Measurements from ENCODE around the gene MAML1.
A peak's percentile ranks its signal among the peaks of the same experiment; 100 is the strongest.

The MAML1 gene

GRCh38 chr5:179800696-179801201 is 68.1 kb downstream of the MAML1 start:
- Histone ChIP-seq H3K36me3 (ENCODE audit: control insufficient read depth, insufficient read depth, low read length) (peaks cover 59% of the 10 kb centered on the region), H3K4me1 (ENCODE audit: control insufficient read depth, insufficient read depth, low read length, poor library complexity, severe bottlenecking) (peaks cover 22% of the 10 kb centered on the region), H3K9me3 (ENCODE audit: control insufficient read depth, low read length) (no peaks in the 10 kb centered on the region), H3K4me3 (ENCODE audit: extremely low read depth, insufficient read depth, low read length, poor library complexity, severe bottlenecking) (no peak overlapping the region), H3K27ac (ENCODE audit: low read depth, low read length, severe bottlenecking) (no peak overlapping the region)
- WGBS, 2 experiments (ENCODE audit: insufficient coverage in 2 of 2): 94 to 98% methylated on average over 10 to 12 of the region's 12 CpGs

GRCh38 chr5:179801304-179802206 is 68.9 kb downstream of the MAML1 start:
- Histone ChIP-seq H3K36me3 (ENCODE audit: control insufficient read depth, insufficient read depth, low read length) (peaks cover 57% of the 10 kb centered on the region), H3K9me3 (ENCODE audit: control insufficient read depth, low read length) (no peaks in the 10 kb centered on the region), H3K27ac (ENCODE audit: low read depth, low read length, severe bottlenecking) (no peak overlapping the region), H3K4me3 (ENCODE audit: extremely low read depth, insufficient read depth, low read length, poor library complexity, severe bottlenecking) (no peak overlapping the region), H3K4me1 (ENCODE audit: control insufficient read depth, insufficient read depth, low read length, poor library complexity, severe bottlenecking) (peaks cover 22% of the 10 kb centered on the region)
- WGBS, 2 experiments (ENCODE audit: insufficient coverage in 2 of 2): 79 to 85% methylated on average over 52 to 64 of the region's 67 CpGs

DNA sequence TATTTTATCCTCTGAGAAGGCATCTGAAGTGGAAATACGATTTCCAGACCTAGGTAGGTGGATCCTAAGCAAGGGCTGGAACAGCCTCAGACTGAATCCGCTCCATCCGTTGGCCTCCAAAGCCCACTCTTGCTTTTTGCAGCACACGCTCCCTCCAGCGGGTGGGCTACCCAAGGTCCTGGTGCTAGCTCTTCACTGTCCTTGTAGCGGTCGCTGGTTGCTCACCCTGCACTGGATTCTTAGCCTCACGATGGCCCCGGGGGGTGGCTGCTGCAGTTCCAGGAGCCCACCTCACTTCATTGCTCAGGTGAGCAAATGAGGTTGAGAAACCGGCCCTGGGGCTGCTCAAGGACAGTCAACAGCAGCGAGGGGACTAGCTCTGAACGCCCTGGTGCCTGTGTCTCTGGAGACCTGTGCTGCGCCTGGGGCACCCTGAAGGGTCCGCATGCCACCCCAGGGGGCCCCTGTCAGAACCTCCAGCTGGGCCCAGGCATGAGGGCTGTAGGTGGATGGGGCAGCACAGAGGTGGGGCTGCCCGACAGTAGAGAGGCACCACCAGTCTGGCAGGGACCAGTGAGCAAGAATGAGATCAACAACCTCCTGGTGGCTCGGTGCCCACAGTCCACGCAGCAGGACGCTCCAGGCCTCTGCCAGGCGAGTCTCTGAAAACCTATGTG is 69.7 kb downstream of the MAML1 start:
- Histone ChIP-seq H3K36me3 (ENCODE audit: control insufficient read depth, insufficient read depth, low read length) (peaks cover 49% of the 10 kb centered on the region), H3K4me3 (ENCODE audit: extremely low read depth, insufficient read depth, low read length, poor library complexity, severe bottlenecking) (no peak overlapping the region), H3K9me3 (ENCODE audit: control insufficient read depth, low read length) (no peaks in the 10 kb centered on the region), H3K4me1 (ENCODE audit: control insufficient read depth, insufficient read depth, low read length, poor library complexity, severe bottlenecking) (peaks cover 18% of the 10 kb centered on the region), H3K27ac (ENCODE audit: low read depth, low read length, severe bottlenecking) (no peak overlapping the region)
- WGBS, 2 experiments (ENCODE audit: insufficient coverage in 2 of 2): 91 to 92% methylated on average over 19 of the region's 19 CpGs

DNA sequence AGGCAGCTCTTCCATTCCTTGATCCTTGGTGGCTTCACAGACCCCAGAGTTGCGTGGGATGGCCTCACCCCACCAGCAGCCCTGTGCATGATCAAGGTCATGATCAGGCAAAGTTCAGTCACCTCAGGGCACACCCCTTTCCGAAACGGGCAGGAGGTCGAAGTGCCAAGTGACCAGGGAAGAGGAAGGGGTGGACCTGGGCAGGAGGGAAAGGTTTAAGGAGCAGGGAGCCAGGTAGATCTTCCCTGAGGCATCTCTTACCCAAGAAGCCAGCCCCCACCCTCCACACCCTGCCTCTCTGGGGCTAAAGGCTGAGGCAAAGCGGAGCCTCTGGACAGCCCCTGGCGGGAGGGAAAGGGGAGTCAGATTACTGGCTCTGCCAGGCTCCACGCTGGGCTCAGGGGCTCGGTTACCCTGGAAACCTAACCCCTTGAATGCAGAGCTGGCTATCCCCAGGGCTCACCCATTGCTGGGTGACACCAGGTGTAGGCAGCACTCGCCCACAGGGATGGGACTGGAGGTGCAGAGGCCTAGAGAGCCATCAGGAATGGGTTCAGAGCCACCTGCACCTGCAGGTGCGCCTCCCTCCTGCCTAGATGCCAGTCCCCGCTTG is 70.4 kb downstream of the MAML1 start:
- Histone ChIP-seq H3K4me1 (ENCODE audit: control insufficient read depth, insufficient read depth, low read length, poor library complexity, severe bottlenecking) (peaks cover 18% of the 10 kb centered on the region), H3K36me3 (ENCODE audit: control insufficient read depth, insufficient read depth, low read length) (peaks cover 43% of the 10 kb centered on the region), H3K9me3 (ENCODE audit: control insufficient read depth, low read length) (no peaks in the 10 kb centered on the region), H3K27ac (ENCODE audit: low read depth, low read length, severe bottlenecking) (no peak overlapping the region), H3K4me3 (ENCODE audit: extremely low read depth, insufficient read depth, low read length, poor library complexity, severe bottlenecking) (no peak overlapping the region)
- WGBS, 2 experiments (ENCODE audit: insufficient coverage in 2 of 2): 65 to 78% methylated on average over 8 to 9 of the region's 11 CpGs

- Histone ChIP-seq H3K4me3 (ENCODE audit: extremely low read depth, insufficient read depth, low read length, poor library complexity, severe bottlenecking) (peak overlapping the region; percentile 11), H3K9me3 (ENCODE audit: control insufficient read depth, low read length) (no peaks in the 10 kb centered on the region), H3K36me3 (ENCODE audit: control insufficient read depth, insufficient read depth, low read length) (peaks cover 34% of the 10 kb centered on the region), H3K4me1 (ENCODE audit: control insufficient read depth, insufficient read depth, low read length, poor library complexity, severe bottlenecking) (peaks cover 18% of the 10 kb centered on the region), H3K27ac (ENCODE audit: low read depth, low read length, severe bottlenecking) (no peak overlapping the region)
- 80 to 87% methylated on average over 15 to 18 of the region's 18 CpGs for WGBS, 2 experiments (ENCODE audit: insufficient coverage in 2 of 2)
Measured at GRCh38 chr5:179803651-179804554, 71.3 kb downstream of the MAML1 start.

GRCh38 chr5:179804555-179804947 is 71.9 kb downstream of the MAML1 start:
- no peak overlapping the region for H3K27ac ChIP-seq (ENCODE audit: low read depth, low read length, severe bottlenecking)
- H3K9me3 ChIP-seq (ENCODE audit: control insufficient read depth, low read length): no peaks in the 10 kb centered on the region
- H3K36me3 ChIP-seq (ENCODE audit: control insufficient read depth, insufficient read depth, low read length): peaks cover 30% of the 10 kb centered on the region
- H3K4me3 ChIP-seq (ENCODE audit: extremely low read depth, insufficient read depth, low read length, poor library complexity, severe bottlenecking): no peak overlapping the region
- peaks cover 18% of the 10 kb centered on the region for H3K4me1 ChIP-seq (ENCODE audit: control insufficient read depth, insufficient read depth, low read length, poor library complexity, severe bottlenecking)
- 98 to 99% methylated on average over 8 of the region's 8 CpGs for WGBS, 2 experiments (ENCODE audit: insufficient coverage in 2 of 2)

GRCh38 chr5:179805070-179805528 is 72.5 kb downstream of the MAML1 start:
- Histone ChIP-seq H3K4me3 (ENCODE audit: extremely low read depth, insufficient read depth, low read length, poor library complexity, severe bottlenecking) (peak overlapping the region; percentile 70), H3K4me1 (ENCODE audit: control insufficient read depth, insufficient read depth, low read length, poor library complexity, severe bottlenecking) (peaks cover 18% of the 10 kb centered on the region), H3K27ac (ENCODE audit: low read depth, low read length, severe bottlenecking) (no peak overlapping the region), H3K9me3 (ENCODE audit: control insufficient read depth, low read length) (no peaks in the 10 kb centered on the region), H3K36me3 (ENCODE audit: control insufficient read depth, insufficient read depth, low read length) (peaks cover 24% of the 10 kb centered on the region)
- WGBS, 2 experiments (ENCODE audit: insufficient coverage in 2 of 2): 66 to 75% methylated on average over 9 of the region's 9 CpGs

DNA sequence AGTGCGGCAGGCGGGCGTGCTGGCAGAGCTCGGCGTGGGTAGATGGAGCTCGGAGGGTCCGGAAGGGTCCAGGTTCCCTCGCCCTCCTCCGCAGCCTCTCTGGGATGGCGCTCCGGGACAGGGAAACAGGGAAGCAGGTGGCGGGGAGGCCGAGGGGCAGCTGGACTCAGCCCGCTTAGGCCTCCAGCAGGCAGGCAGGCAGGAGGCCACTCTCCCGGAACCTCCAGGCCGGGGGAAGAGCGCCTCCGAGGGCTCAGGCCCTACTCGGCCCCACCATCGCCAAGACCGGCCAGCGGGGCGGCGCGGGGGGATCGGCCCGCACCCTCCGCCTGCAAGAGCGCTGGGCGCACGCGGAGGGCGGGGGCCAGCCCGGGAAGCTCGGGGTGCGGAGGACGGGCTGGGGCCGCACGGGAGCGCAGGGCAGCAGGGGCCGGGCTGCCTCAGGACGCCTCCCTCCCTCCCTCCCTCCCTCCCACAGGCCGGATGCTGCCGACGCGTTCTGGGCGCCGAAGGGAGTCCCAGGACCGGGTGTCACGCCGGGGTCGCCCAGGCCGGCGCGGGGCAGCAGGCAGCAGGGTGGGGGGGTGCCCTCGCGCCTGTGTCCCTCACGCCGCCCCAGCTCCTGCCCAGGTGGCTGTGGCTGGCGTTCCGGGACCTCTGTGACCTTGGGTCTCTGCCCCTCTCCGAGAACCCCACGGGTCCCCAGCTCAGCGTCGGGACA is 73.1 kb downstream of the MAML1 start:
- peaks cover 18% of the 10 kb centered on the region for H3K4me1 ChIP-seq (ENCODE audit: control insufficient read depth, insufficient read depth, low read length, poor library complexity, severe bottlenecking)
- no peaks in the 10 kb centered on the region for H3K9me3 ChIP-seq (ENCODE audit: control insufficient read depth, low read length)
- peak overlapping the region; percentile 70 for H3K4me3 ChIP-seq (ENCODE audit: extremely low read depth, insufficient read depth, low read length, poor library complexity, severe bottlenecking)
- H3K36me3 ChIP-seq (ENCODE audit: control insufficient read depth, insufficient read depth, low read length): peaks cover 22% of the 10 kb centered on the region
- WGBS, 2 experiments (ENCODE audit: insufficient coverage in 2 of 2): 12% methylated on average over 49 to 50 of the region's 65 CpGs
- H3K27ac ChIP-seq (ENCODE audit: low read depth, low read length, severe bottlenecking): no peak overlapping the region

GRCh38 chr5:179806250-179807048 is 73.8 kb downstream of the MAML1 start, which contains the start of gene MGAT4B:
Gene MGAT4B (minus strand): TSS chr5:179806866. CDS start chr5:179806583, 283 bp downstream.
- H3K4me3 ChIP-seq (ENCODE audit: extremely low read depth, insufficient read depth, low read length, poor library complexity, severe bottlenecking): peak within 1 kb of the TSS; percentile 70
- H3K9me3 ChIP-seq (ENCODE audit: control insufficient read depth, low read length): no peaks in the 10 kb centered on the region
- peaks cover 18% of the 10 kb centered on the region for H3K4me1 ChIP-seq (ENCODE audit: control insufficient read depth, insufficient read depth, low read length, poor library complexity, severe bottlenecking)
- H3K27ac ChIP-seq (ENCODE audit: low read depth, low read length, severe bottlenecking): peak within 1 kb of the TSS; percentile 49
- 0% methylated on average over 43 to 60 of the region's 108 CpGs for WGBS, 2 experiments (ENCODE audit: insufficient coverage in 2 of 2)
- H3K36me3 ChIP-seq (ENCODE audit: control insufficient read depth, insufficient read depth, low read length): peaks cover 22% of the 10 kb centered on the region
